OCI-LY3 (cell line): ENCODE data around the gene FRMD4A.

ENCODE experiments used
- H2AFZ ChIP-seq: fragments of 200-600, 300-600 bp; shearing (Covaris generic); 2 replicates; pipeline ENCODE4 v1.6.0; 2014; ENCODE audit warnings: antibody characterized with exemption, low read depth, low read length
- H3K27ac ChIP-seq: fragments of 200-600, 300-600 bp; sonication (generic); 2 replicates; pipeline ENCODE4 v1.5.1; 2014; ENCODE audit warnings: mild to moderate bottlenecking, low read length, moderate library complexity, mixed read lengths
- H3K27me3 ChIP-seq: fragments of 200-600, 300-600 bp; sonication (generic); 2 replicates; pipeline ENCODE4 v1.6.1; 2014; ENCODE audit warnings: low read depth, low read length, mixed read lengths
- H3K36me3 ChIP-seq: fragments of 200-600, 300-600 bp; sonication (generic); replicated peaks from 2 replicates; pipeline ENCODE3; 2014; ENCODE audit warnings: low read depth, low read length, mixed read lengths
- H3K4me1 ChIP-seq: fragments of 300-600, 200-600 bp; sonication (generic); 2 replicates; pipeline ENCODE4 v1.6.1; 2014; ENCODE audit warnings: low read length, mixed read lengths
- H3K4me2 ChIP-seq: fragments of 200-600, 300-600 bp; sonication (generic); 2 replicates; pipeline ENCODE4 v1.6.1; 2014; ENCODE audit warnings: low read length, mixed read lengths
- H3K4me3 ChIP-seq: fragments of 300-600, 200-600 bp; sonication (generic); 2 replicates; pipeline ENCODE4 v1.5.1; 2014; ENCODE audit warnings: antibody characterized with exemption, mild to moderate bottlenecking, low read length, moderate library complexity
- H3K79me2 ChIP-seq: fragments of 300-600, 200-600 bp; shearing (Covaris generic); 2 replicates; pipeline ENCODE4 v1.6.1; 2014; ENCODE audit warnings: mild to moderate bottlenecking, low read length, mixed read lengths
- H3K9ac ChIP-seq: fragments of 300-600, 200-600 bp; shearing (Covaris generic); 2 replicates; pipeline ENCODE4 v1.6.0; 2014; ENCODE audit warnings: mild to moderate bottlenecking, low read length, moderate library complexity
- H3K9me3 ChIP-seq: fragments of 200-600, 300-600 bp; shearing (Covaris generic); 2 replicates; pipeline ENCODE4 v1.6.1; 2014; ENCODE audit warnings: low read length, mixed read lengths; ENCODE audit not compliant: insufficient read depth
- H4K20me1 ChIP-seq: fragments of 200-600, 300-600 bp; sonication (generic); 2 replicates; pipeline ENCODE4 v1.6.1; 2016; ENCODE audit warnings: low read length, mixed read lengths; ENCODE audit not compliant: insufficient read depth
- CTCF ChIP-seq: fragments of 200-600, 300-600 bp; sonication (generic); IDR thresholded peaks from 2 replicates; pipeline ENCODE4 v1.5.1; 2014; ENCODE audit warnings: antibody characterized with exemption, low read length, low read depth
- EZH2phosphoT487 ChIP-seq: fragments of 200-600 bp; shearing (Covaris generic); IDR thresholded peaks from 2 replicates; pipeline ENCODE4 v1.6.1; 2018; ENCODE audit warnings: antibody characterized with exemption, mixed run types, low read depth

The FRMD4A gene

DNA sequence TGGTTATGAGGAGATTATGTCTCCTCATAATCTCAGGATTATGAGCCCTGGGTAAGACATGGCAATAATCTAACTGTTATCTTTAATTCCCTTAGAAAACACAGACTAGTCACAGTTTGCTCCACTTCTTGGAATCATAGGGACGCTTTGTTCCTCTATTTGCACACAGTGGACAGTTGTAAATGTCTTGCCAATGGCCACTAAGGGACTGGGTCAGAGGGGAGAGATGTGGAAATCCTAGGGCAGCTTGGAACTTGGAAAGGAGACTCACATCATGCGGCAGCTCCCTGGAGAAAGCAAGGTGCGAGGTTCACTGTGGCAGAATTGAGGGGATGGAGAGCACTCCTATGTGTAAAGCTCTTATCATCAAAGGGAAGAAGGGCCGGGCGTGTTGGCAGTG is 477.9 kb downstream of the FRMD4A start:
- Histone ChIP-seq H3K27me3 (peaks cover 9% of the 10 kb centered on the region), H3K27ac (no peak overlapping the region), H3K9ac (no peak overlapping the region), H3K9me3 (no peaks in the 10 kb centered on the region), H3K79me2 (no peaks in the 10 kb centered on the region), H2AFZ (no peak overlapping the region), H3K4me1 (peaks cover 21% of the 10 kb centered on the region), H3K4me3 (no peak overlapping the region), H3K4me2 (no peak overlapping the region), H3K36me3 (no peaks in the 10 kb centered on the region), H4K20me1 (no peaks in the 10 kb centered on the region)
- TF ChIP-seq CTCF (no peak), EZH2phosphoT487 (no peak)

DNA sequence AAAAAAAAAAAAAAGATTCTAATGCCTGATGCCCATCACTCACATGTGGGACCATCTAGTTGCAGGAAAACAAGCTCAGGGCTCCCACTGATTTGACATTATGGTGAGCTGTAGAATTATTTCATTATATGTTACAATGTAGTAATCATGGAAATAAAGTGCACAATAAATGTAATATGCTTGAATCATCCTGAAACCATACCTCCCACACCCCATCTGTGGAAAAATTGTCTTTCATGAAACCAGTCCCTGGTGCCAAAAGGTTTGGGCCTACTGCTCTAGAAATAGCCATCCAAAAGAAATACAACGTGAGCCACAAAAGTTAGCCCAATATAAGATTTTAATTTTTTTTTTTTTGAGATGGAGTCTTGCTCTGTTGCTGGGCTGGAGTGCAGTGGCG is 478.8 kb downstream of the FRMD4A start:
- H3K36me3 ChIP-seq, result no peaks in the 10 kb centered on the region
- no peaks in the 10 kb centered on the region for H3K9me3 ChIP-seq
- H3K4me3 ChIP-seq, result no peak overlapping the region
- H2AFZ ChIP-seq, result no peak overlapping the region
- no peak for TF ChIP-seq CTCF
- no peak for TF ChIP-seq EZH2phosphoT487
- H3K27ac ChIP-seq, result no peak overlapping the region
- H3K4me2 ChIP-seq, result no peak overlapping the region
- H3K9ac ChIP-seq, result no peak overlapping the region
- H3K4me1 ChIP-seq, result peaks cover 12% of the 10 kb centered on the region
- peaks cover 15% of the 10 kb centered on the region for H3K27me3 ChIP-seq
- H3K79me2 ChIP-seq, result no peaks in the 10 kb centered on the region
- H4K20me1 ChIP-seq, result no peaks in the 10 kb centered on the region

GRCh38 chr10:13848520-13849445 is 481.9 kb downstream of the FRMD4A start:
- no peaks in the 10 kb centered on the region for H3K36me3 ChIP-seq
- H3K9me3 ChIP-seq, result no peaks in the 10 kb centered on the region
- H3K4me2 ChIP-seq, result no peak overlapping the region
- H3K27me3 ChIP-seq, result peaks cover 18% of the 10 kb centered on the region
- H3K4me1 ChIP-seq, result peaks cover under 1% of the 10 kb centered on the region; the same call in 1 of the 2 replicates
- H3K9ac ChIP-seq, result no peak overlapping the region
- no peak for TF ChIP-seq EZH2phosphoT487
- TF ChIP-seq CTCF, result no peak
- no peak overlapping the region for H2AFZ ChIP-seq
- no peaks in the 10 kb centered on the region for H4K20me1 ChIP-seq
- H3K27ac ChIP-seq, result no peak overlapping the region
- H3K79me2 ChIP-seq, result no peaks in the 10 kb centered on the region
- no peak overlapping the region for H3K4me3 ChIP-seq

GRCh38 chr10:13847201-13847631 is 483.5 kb downstream of the FRMD4A start:
- Histone ChIP-seq H4K20me1 (no peaks in the 10 kb centered on the region), H3K4me3 (no peak overlapping the region), H3K4me2 (peak overlapping the region; percentile 5; the same call in 1 of the 2 replicates), H3K9me3 (no peaks in the 10 kb centered on the region), H3K36me3 (no peaks in the 10 kb centered on the region), H3K27me3 (peaks cover 18% of the 10 kb centered on the region), H2AFZ (no peak overlapping the region), H3K4me1 (no peaks in the 10 kb centered on the region), H3K9ac (no peak overlapping the region), H3K79me2 (no peaks in the 10 kb centered on the region), H3K27ac (no peak overlapping the region)
- TF ChIP-seq CTCF, result no peak
- TF ChIP-seq EZH2phosphoT487, result no peak
